NCI-H1436 (cell line): ENCODE data around the gene TMEM212.

Source experiments
- DNase-seq: peaks from one replicate; lab custom pipeline; 2025; lab: John Stamatoyannopoulos, UW

The TMEM212 gene

GRCh38 chr3:171842864-171843518 is at the start of gene TMEM212:
Gene TMEM212 (plus strand): TSS chr3:171843349. CDS start chr3:171843384, 35 bp downstream.
- no peak for DNase-seq

- no peak for DNase-seq
Measured at GRCh38 chr3:171796625-171797264, 46.4 kb upstream of the TMEM212 start.

GRCh38 chr3:171797265-171797679 is 45.9 kb upstream of the TMEM212 start:
- DNase-seq, result peak; percentile 63

GRCh38 chr3:171797873-171798272 is 45.3 kb upstream of the TMEM212 start:
- no peak for DNase-seq

GRCh38 chr3:171799501-171799900 is 43.6 kb upstream of the TMEM212 start:
- no peak for DNase-seq

- no peak for DNase-seq
Measured at GRCh38 chr3:171801738-171802589, 41.2 kb upstream of the TMEM212 start.

GRCh38 chr3:171802590-171802956 is 40.6 kb upstream of the TMEM212 start:
- no peak for DNase-seq

- DNase-seq, result no peak
Measured at GRCh38 chr3:171803044-171803443, 40.1 kb upstream of the TMEM212 start.

- DNase-seq, result no peak
Measured at GRCh38 chr3:171804618-171805389, 38.3 kb upstream of the TMEM212 start.

GRCh38 chr3:171805687-171806086 is 37.5 kb upstream of the TMEM212 start:
- no peak for DNase-seq

GRCh38 chr3:171806200-171807128 is 36.7 kb upstream of the TMEM212 start:
- DNase-seq, result no peak

- no peak for DNase-seq
Measured at GRCh38 chr3:171807129-171807675, 35.9 kb upstream of the TMEM212 start.

GRCh38 chr3:171807806-171808205 is 35.3 kb upstream of the TMEM212 start:
- DNase-seq, result no peak

GRCh38 chr3:171809611-171809860 is 33.6 kb upstream of the TMEM212 start:
- no peak for DNase-seq

GRCh38 chr3:171809861-171810628 is 33.1 kb upstream of the TMEM212 start, which contains the start of gene PLD1:
Gene PLD1 (minus strand): TSS chr3:171810483. CDS start chr3:171738051, 72,432 bp downstream.
- peak; percentile 70 for DNase-seq

- no peak for DNase-seq
Measured at GRCh38 chr3:171810629-171811294, 32.4 kb upstream of the TMEM212 start.

- no peak for DNase-seq
Measured at GRCh38 chr3:171811295-171811912, 31.7 kb upstream of the TMEM212 start.

GRCh38 chr3:171811913-171812335 is 31.2 kb upstream of the TMEM212 start:
- DNase-seq, result no peak

- DNase-seq, result no peak
Measured at GRCh38 chr3:171812811-171813210, 30.3 kb upstream of the TMEM212 start.
